ENCODE measurements around the gene TMEFF2.
A peak's percentile ranks its signal among the peaks of the same experiment; 100 is the strongest.
"Not testable (repeated sequence)": the region's sequence is repeated elsewhere in the genome, so short reads cannot be mapped to it uniquely, and the experiment has no call there.

Gene TMEFF2

DNA sequence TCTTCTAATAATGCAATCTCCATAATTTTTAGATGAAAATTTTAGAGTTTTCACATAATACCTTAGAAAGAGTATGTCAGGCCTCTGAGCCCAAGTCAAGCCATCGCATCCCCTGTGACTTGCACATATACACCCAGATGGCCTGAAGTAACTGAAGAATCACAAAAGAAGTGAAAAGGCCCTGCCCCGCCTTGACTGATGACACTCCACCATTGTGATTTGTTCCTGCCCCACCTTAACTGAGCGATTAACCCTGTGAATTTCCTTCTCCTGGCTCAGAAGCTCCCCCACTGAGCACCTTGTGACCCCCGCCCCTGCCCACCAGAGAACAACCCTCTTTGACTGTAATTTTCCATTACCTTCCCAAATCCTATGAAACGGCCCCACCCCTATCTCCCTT lies 64.4 kb downstream of the TMEFF2 start:
- not testable (repeated sequence) for FAIRE-seq

DNA sequence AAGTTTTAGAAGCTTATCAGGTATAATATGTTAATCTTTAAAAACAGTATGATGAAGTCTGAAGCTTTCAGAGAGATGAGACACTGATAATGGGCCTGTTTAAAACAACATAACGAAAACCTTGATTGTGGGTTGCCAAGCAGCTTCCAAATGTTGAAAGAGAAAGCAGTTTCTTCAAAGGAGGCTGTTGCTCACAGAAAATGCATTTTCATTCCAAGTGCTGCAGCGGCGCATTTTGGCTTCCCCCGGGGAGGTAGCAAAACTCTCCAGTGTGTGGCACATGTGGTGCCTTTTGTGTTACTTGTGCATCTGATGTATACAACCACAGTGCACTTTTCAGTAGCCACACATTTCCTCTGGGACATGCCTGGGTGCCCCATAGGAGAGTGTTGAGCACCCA lies 66.1 kb downstream of the TMEFF2 start:
- FAIRE-seq (no peak), DNase-seq (ENCODE audit: low spot score) (no peak)

More for the DNA sequence above, 64.4 kb downstream of the TMEFF2 start:
- not testable (repeated sequence) for DNase-seq (ENCODE audit: low spot score)

DNA sequence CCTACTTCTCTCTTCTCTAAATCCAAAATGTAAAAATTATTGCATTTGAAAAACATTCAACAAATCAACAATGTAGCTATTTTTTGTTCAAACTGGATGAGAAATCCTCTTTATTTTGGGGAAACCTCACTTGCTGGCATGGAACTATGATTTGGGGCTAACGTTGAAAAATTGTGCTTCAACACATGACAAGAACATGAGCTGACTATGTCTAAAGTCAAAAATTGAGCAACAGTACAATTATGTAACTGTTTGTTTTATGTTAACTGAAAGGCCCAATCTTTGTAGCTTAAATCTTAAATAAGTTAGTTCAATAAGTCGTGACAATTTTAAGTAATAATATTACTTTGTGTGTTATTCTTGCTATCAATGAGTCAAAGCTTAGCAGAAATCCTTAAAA lies 67.3 kb downstream of the TMEFF2 start:
- FAIRE-seq, result no peak

DNA sequence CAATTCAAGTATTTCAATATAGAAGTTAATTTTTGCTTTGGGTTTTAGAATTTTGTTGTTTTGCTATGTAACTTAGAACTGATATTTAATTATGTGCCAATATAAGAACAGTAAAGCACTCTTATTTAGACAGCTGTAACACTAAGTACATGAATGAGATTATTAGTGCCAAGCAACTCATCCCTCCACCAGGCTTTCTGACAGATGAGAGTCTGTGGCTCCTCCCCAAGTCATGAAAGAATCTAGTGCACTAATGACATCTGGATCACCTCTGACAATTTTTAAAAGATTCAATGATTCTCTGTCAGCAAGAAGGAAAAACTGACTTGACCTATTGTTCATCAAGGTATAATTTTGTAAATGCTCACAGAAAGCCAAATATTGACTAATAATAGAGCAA lies 67.8 kb downstream of the TMEFF2 start:
- DNase-seq (ENCODE audit: low spot score) (no peak), FAIRE-seq (no peak)

More for the DNA sequence above, 67.3 kb downstream of the TMEFF2 start:
- no peak for DNase-seq (ENCODE audit: low spot score)

DNA sequence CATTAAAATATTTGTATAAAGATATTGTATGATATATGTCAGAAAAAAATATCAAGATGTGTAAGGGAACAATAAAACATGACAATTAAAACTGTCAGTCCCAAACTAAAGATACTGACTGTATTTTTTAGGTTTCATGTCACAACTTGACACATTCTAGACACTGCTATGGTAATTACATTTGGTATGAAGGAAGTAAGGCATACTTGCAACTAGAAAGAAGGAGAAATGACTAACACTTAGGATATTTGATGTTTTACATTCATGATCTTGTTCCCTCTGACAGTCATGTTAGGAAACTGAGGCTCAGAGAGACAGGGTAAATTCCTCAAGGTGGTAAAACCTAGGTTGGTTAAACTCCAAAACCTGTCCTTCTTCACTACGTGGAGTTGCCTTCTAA lies 68.3 kb downstream of the TMEFF2 start:
- no peak for DNase-seq (ENCODE audit: low spot score)
- FAIRE-seq, result no peak

DNA sequence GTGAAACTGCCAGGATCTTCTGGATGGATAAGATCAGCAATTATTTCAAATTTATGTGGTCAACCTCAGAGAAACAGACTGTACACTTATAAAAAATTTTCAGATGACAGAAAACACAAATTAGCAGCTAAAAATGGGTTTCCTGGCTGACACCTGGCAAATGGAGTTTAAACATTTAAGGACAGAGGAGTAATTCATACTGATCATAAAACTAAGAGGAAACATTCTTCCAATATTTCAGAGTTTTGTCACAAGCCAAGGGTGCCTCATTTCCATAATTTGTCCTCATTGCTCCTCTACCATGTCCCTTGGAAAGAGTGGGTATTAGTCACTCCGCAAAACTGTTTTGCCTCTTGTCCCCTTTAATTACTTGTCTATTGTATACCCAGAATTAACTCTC lies 70.2 kb downstream of the TMEFF2 start:
- FAIRE-seq (no peak), DNase-seq (ENCODE audit: low spot score) (no peak)

DNA sequence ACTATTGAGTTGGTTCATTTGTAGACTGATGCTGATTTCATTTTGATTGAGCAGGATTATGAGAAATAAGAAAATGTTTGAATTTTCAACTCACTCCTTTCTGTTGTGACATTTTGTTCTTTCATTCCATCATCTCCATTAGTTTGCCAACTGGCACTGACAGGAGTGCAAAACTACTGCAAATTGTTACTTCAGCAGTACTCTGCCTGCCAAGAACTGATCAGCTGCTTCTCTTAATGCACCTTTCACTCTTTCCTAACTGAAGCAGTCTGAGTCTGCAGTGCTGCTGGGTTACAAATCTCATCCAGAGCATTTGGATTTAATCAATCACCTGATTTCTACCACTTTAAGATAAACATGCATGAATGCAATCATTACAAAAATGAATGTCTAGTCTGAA lies 70.9 kb downstream of the TMEFF2 start:
- DNase-seq (ENCODE audit: low spot score), result no peak
- no peak for FAIRE-seq

DNA sequence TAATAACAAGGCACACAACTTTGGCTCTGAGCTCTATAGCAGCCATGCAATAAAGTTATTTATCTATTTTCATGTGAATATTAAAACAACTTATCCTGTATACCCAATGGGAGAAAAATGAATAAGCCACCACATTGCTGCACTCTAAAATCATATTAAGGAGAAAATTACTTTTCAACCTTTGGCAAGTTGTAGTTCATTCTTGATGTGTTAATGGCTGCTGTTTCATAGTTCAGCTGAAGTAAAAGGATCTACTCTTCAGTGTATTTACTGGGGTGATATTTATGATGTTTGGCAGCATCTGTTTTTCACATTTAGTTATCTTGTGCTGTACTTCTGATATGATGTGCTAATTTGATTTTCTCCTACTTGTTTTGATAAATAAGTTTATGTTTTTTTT lies 71.8 kb downstream of the TMEFF2 start:
- FAIRE-seq (no peak), DNase-seq (ENCODE audit: low spot score) (no peak)

DNA sequence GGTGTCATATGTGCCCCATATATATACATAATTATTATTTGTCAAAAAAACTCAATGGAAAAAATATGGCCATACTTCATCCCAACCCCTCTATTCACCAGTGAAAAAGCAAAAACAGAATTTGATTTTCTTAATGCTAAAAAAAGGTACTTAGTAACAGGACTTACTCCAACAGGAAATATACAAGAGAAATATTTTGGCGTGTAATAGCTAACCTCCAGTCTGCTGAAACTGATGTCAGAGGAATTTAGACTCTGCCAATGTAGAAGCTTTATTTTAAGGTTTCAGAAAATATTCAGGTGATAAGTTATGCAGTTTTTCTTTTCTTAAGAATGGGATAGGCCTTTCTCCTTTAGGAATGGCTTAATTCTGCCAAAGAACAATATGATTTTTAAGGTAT lies 72.6 kb downstream of the TMEFF2 start:
- no peak for DNase-seq (ENCODE audit: low spot score)
- no peak for FAIRE-seq

DNA sequence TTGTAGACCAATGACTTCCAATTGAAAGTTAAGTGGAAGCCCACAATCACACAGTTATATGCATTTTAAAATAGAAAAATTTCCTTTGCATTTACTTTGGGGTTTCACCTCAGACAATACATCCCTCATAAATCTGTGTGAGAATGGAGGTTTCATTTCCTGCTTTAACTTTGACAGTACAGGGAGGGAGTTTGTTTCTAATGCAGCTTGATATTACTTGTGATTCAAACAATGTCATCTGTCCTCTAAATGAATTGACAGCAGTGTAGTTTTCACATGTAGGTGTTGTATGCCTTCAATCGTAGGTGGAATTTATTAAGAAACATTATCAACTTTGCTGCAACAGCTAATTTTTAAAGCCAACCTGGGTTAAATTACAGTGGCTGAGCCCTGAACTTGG lies 75.2 kb downstream of the TMEFF2 start:
- FAIRE-seq (no peak), DNase-seq (ENCODE audit: low spot score) (no peak)

DNA sequence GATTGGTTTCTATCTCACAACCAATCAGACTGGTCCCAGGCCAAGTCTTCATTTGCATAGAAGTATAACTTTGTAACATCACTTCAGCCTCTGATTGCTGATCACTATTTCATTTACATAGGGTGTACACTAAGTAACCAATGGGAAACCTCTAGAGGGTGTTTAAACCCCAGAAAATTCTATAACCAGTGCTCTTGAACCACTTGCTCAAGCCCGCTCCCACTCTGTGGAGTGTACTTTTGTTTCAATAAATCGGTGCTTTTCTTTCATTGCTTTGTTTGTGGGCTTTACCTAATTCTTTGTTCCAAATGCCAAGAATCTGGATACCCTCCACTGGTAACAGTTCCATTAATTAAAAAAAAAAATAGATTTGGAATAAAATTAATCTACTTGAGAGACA lies 77.0 kb downstream of the TMEFF2 start:
- FAIRE-seq, result no peak
- no peak for DNase-seq (ENCODE audit: low spot score)

DNA sequence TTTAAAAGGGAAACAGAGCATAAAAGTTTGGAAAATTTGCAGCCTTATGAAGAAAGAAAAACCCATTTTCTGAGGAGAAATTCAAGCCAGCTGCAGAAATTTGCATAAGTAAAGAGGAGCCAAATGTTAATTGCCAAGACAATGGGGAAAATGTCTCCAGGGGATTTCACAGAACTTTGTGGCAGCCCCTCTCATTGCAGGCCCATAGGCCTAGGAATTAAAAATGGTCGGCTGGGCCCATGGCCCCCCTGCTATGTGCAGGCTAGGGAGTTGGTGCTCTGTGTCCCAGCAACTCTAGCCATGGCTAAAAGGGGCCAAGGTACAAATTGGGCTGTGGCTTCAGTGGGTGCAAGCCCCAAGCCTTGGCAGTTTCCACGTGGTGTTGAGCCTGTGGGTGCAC lies 83.2 kb downstream of the TMEFF2 start:
- not testable (repeated sequence) for FAIRE-seq; DNase-seq (ENCODE audit: low spot score)

DNA sequence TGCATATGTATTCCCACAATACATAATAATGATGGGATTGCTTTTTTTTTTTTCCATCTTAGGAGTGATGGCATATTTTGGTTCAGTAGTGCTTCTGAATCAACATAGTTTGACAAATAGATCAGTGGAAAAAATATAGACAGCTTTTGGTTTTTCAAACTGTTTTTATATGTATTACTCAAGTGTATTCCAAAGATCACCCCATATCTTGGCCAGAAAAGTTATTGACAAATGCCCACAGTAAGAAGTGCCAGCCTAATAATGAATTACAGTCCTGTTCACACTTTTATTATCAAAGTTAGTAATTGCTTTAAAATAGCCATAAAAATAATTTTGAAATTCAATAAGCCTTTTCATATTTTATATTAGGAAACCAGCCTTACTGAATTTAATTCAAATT lies 95.0 kb downstream of the TMEFF2 start:
- FAIRE-seq (no peak), DNase-seq (ENCODE audit: low spot score) (no peak)

DNA sequence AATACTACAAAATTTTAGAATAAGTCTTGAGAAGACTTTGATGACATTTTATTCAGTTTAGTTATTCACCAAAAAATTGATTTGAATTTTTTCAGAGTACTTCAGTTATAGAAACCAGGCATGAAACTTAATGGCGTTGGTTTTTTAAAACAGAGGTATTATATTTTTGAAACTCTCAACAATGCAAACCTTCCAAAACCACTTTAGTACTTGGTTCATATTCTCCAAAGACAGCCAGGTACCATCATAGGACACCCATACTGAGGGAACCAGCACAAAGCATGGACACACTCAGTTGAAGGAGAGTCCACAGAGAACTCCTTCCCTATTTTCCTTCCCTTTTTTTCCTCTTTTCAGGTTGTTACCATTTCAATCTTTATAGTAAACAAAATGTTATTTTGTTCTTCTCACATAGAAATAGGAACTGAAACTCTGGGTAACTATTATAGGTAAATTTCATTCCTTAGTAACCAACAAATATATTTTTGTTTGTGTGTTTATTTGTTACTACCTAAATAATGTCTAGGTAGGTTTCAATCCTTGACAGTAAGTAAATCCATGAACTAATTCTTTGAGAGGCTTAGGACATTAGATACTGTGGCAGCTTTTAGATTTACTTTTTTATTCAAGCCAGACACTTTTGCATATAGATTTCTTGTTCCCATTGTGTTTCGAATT lies 95.8 kb downstream of the TMEFF2 start:
- no peak for FAIRE-seq
- no peak for DNase-seq (ENCODE audit: low spot score)

DNA sequence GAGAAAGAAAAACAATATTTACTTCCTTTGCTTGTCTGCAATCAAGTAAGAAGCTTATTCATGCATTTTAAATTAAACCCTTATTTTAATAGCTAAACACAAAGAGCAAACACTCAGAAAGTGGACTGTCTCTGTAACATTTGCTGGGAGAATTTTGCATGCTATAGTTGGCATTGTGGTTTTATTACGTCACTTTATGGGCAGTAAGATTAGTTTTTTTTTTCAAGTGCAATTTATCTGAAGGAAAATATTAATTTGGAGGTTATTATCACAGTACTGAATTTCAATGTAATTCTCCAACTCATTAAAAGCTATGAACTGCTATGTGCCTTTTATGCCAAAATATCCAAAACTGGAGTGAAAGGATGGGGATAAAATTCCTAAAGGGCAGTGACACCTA lies 103.3 kb downstream of the TMEFF2 start:
- FAIRE-seq, result no peak
- DNase-seq (ENCODE audit: low spot score), result no peak

DNA sequence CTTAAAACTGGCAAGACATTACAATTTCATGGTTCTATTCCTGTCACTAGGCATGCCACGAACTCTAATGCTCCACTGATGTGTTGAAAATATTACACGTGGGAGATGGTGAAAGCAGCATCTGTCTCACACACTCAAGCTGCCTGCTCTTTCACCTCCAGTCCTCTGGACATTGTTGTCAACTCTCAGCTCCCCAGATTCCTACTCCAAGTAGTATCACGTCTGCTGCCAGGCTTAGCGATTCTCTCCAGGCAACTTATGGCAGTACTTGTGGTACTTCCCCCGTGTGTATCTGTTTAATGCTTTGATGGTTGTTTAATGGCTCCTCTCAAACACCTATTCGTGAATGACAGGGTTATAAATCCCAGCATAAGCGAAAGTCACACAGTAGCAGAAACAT lies 103.8 kb downstream of the TMEFF2 start:
- no peak for FAIRE-seq

DNA sequence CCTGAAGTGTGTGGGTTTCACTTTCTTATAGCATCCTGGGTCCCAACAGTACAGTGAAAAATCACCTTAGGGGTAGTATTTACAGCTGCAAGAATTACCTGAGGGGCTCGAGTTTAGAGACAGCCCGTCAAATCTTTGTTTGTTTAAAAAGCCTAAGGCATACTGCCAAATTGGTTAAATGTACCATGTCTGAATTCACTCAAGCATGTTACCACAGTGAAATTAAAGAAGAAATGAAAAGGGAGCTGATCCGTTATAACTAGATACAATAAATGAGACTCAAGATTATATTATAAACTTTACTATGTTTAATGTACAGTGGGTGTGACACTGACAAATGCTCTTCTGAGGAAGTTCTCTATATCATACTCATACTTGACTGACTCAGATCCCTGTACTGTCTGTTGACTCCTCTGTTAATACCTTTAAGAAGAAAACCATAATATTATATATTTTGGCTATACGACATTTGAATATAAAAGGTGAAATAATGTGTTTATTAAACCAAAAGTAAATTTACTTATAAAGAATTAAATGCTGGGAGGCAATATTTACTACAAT lies 107.3 kb downstream of the TMEFF2 start:
- FAIRE-seq (peak; percentile 85), DNase-seq (ENCODE audit: low spot score) (no peak)

More for the DNA sequence above, 103.8 kb downstream of the TMEFF2 start:
- DNase-seq (ENCODE audit: low spot score), result no peak

DNA sequence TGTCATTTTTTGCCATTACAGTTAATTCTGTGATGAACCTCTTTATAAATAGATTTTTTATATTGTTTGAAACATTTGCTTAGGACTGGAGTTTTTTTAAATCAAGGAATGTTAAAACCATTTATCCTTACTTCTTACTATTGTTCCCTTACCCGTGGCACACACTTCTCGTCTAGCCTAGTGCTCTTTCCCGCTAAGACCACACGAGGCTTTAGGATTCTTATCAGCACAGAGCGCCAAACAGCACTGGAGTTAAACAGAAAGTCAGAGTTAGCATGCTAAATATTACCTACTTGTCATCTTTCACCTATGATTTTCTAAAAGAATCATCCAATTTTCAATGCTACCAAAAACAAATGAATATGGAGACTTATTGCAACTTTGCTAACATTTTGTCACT lies 112.6 kb downstream of the TMEFF2 start:
- DNase-seq (ENCODE audit: low spot score) (no peak), FAIRE-seq (no peak)

DNA sequence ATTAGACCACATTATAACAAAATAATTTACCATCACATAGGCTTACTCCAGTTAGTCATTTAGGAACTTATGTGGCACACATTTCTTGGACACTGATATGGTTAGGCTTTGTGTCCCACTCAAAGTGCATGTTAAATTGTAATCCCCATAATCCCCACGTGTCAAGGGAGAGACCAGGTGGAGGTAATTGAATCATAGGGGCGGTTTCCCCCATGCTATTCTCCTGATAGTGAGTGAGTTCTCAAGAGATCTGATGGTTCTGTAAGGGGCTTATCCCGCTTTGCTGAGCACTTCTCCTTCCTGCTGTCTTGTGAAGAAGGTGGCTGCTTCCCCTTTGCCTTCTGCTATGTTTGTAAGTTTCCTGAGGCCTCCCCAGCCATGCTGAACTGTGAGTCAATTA lies 114.6 kb downstream of the TMEFF2 start:
- not testable (repeated sequence) for DNase-seq (ENCODE audit: low spot score)

DNA sequence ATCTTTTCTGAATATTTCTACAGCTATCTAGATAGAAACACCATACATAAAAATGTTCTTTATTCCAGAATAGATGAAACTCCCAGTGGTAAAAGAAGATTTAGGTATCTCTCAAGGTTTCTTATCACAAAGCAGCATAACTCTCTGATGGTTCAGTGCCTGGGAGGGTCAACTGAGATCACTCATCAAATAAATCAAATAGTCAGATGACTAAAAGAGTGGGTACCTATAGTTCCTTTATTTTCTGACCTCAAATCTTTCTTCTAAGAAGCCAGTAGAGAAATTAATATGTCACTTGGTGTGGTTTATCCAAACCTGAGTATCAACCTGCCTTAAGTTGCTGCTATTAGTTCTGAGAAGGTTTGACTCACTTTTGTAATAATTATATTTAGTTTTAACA lies 120.9 kb downstream of the TMEFF2 start:
- peak; percentile 21 for DNase-seq (ENCODE audit: low spot score)
- FAIRE-seq, result peak; percentile 87

More for the DNA sequence above, 114.6 kb downstream of the TMEFF2 start:
- not testable (repeated sequence) for FAIRE-seq

DNA sequence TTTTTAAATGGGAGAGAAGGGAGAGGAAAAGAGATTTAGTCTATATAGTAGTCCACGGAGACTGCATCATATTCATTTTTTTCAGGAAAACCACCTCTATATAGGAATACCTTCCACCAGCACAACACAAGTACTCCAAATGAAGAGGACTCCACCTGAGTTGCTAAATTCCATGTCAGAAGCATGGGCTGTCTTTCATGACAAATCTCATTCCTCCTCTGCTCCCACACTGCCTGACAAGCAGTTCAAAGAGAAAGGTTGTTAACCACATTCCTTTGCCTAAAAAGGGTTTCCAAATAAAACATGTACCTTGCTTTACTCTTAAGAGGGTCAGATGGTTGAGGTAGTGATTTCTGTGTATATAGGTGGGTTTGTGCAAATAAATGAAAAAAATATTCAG lies 122.0 kb downstream of the TMEFF2 start:
- no peak for FAIRE-seq
- no peak for DNase-seq (ENCODE audit: low spot score)

DNA sequence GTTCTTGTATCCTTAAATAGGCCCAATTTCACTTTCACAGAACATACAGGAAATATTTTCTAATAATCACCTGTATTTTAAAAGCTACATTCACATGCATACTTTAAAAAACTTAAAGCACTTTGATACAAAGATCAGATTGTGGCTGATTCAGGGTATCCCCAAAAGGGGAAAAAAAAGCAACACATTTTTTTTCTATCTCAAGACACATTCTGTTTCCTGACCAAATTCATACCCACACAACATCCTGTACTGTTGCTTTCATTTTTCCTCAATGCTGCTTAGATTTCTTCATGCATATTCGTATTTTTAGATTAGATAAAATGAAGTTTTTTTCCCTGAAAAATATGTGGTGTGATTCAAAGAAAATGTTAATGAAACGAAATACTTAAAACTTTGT lies 122.5 kb downstream of the TMEFF2 start:
- DNase-seq (ENCODE audit: low spot score), result no peak
- FAIRE-seq, result no peak

DNA sequence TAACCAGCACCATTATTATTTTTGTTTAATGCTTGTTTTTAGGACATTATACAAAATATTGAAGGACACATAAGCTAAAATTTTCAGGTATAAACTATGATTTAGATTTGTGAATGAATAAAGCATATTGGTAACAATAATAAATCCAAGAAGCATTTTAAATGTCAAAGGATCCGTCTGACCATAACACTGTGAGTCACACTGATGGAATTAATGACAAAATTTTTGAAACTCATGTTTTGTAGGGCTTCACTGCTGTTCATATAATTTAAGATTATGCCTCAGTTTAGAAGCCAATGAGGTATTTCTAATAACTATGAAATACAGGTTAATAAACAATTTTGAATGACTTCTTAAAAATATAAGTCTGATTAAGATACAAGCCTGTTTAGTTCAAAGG lies 124.6 kb downstream of the TMEFF2 start:
- DNase-seq (ENCODE audit: low spot score) (no peak), FAIRE-seq (peak; percentile 18)

Measured in RCC 7860 (cell line).